Activated CD4-positive, alpha-beta T cell treated with anti-CD3 and anti-CD28 coated beads for 4 hours (primary cell): ENCODE data around the gene DPP4.
A peak's percentile ranks its signal among the peaks of the same experiment; 100 is the strongest.

Source experiments
- DNase-seq, 2 donors: peaks; one replicate each; pipeline ENCODE4 v3.0.0-alpha.2; 2020

The DPP4 gene

GRCh38 chr2:162014751-162015150 is 59.3 kb downstream of the DPP4 start:
- no peak for DNase-seq

GRCh38 chr2:162013514-162014475 is 60.2 kb downstream of the DPP4 start:
- no peak for DNase-seq

- no peak for DNase-seq
Observed at GRCh38 chr2:162012565-162013058, 61.4 kb downstream of the DPP4 start.

- DNase-seq, result peak; percentile 18 to 23
Observed at GRCh38 chr2:162011706-162012564, 62.1 kb downstream of the DPP4 start.

GRCh38 chr2:162009543-162009942 is 64.5 kb downstream of the DPP4 start:
- DNase-seq, result no peak

GRCh38 chr2:162007447-162008040 is 66.5 kb downstream of the DPP4 start:
- no peak for DNase-seq

GRCh38 chr2:162006337-162006736 is 67.7 kb downstream of the DPP4 start:
- no peak for DNase-seq

- DNase-seq, result no peak
Observed at GRCh38 chr2:162004031-162004430, 70.0 kb downstream of the DPP4 start.

- no peak for DNase-seq
Observed at GRCh38 chr2:162002623-162003235, 71.3 kb downstream of the DPP4 start.

GRCh38 chr2:162000431-162000830 is 73.6 kb downstream of the DPP4 start:
- no peak for DNase-seq

GRCh38 chr2:161999321-161999720 is 74.7 kb downstream of the DPP4 start:
- no peak for DNase-seq

GRCh38 chr2:161998857-161999256 is 75.2 kb downstream of the DPP4 start:
- no peak for DNase-seq

GRCh38 chr2:161997916-161998471 is 76.0 kb downstream of the DPP4 start:
- DNase-seq, result no peak

- no peak for DNase-seq
Observed at GRCh38 chr2:161995553-161996016, 78.4 kb downstream of the DPP4 start.

GRCh38 chr2:161994761-161995520 is 79.1 kb downstream of the DPP4 start:
- DNase-seq, result no peak

GRCh38 chr2:161992531-161992930 is 81.5 kb downstream of the DPP4 start:
- peak; percentile 57 to 58 for DNase-seq

GRCh38 chr2:161991991-161992390 is 82.0 kb downstream of the DPP4 start:
- DNase-seq, result no peak

GRCh38 chr2:161990741-161991140 is 83.3 kb downstream of the DPP4 start:
- no peak for DNase-seq

GRCh38 chr2:161990036-161990435 is 84.0 kb downstream of the DPP4 start:
- no peak for DNase-seq

- no peak for DNase-seq
Observed at GRCh38 chr2:161988589-161988988, 85.4 kb downstream of the DPP4 start.

- no peak for DNase-seq
Observed at GRCh38 chr2:161987311-161987710, 86.7 kb downstream of the DPP4 start.
